Colonic mucosa (tissue), 4 donors: ENCODE data around the gene ARHGEF26. TPM values are rescaled to one million over a fixed set of nuclear protein-coding genes. Genes with fewer than 3 reads are reported as not detected.

Source experiments
- DNase-seq: peaks from one replicate; pipeline ENCODE4 v3.0.0-alpha.2; 2020
- H3K27ac ChIP-seq: fragments of 200-600 bp; one replicate; pipeline ENCODE4 v1.8.0; 2021
- H3K27me3 ChIP-seq: fragments of 200-600 bp; one replicate; pipeline ENCODE4 v1.8.0; 2021
- H3K36me3 ChIP-seq: fragments of 200-600 bp; one replicate; pipeline ENCODE4 v1.8.0; 2021
- H3K4me1 ChIP-seq: fragments of 200-600 bp; one replicate; pipeline ENCODE4 v1.8.0; 2021; ENCODE audit warnings: mild to moderate bottlenecking
- H3K4me3 ChIP-seq: fragments of 200-600 bp; one replicate; pipeline ENCODE4 v1.8.0; 2021
- H3K9ac ChIP-seq, 2 donors: one replicate each; pipeline ENCODE4 v1.7.0; 2013; ENCODE audit warnings: control low read depth in 2 of 2, low read depth in 2 of 2, low read length in 2 of 2
- H3K9me3 ChIP-seq: fragments of 200-600 bp; one replicate; pipeline ENCODE4 v1.8.0; 2021
- CTCF ChIP-seq: fragments of 200-600 bp; IDR thresholded peaks from one replicate; pipeline ENCODE4 v1.8.0; 2022; ENCODE audit warnings: antibody characterized with exemption, mild to moderate bottlenecking
- intact Hi-C: fragments of 100-400 bp; cut with DNase I; formaldehyde crosslinking; loops from one replicate; pipeline ENCODE4 v1.14.1; 2022
- total RNA-seq, 2 donors: library from RNA; stranded (reverse); fragmentation: NEBNext Ultra II Directional in 1 of 2; extraction: Animal tissue kit (Norgen Biotek cat#: 25700) in 1 of 2; gene quantifications; one replicate each; pipeline ENCODE4 v1.2.1, GENCODE V29; 2021
- donor health status: healthy.
- donor health status: DM: no; HTN: no; CAD: no.
- donor health status: DM: no; HTN: no; CAD: no.

ARHGEF26 gene
- total RNA-seq, 2 donors from 2014 or later: 5.2 to 6.6 TPM

GRCh38 chr3:154125378-154126030, 4.3 kb downstream of the ARHGEF26 start:
- DNase-seq: no peak
- Histone ChIP-seq H3K9me3 (no peaks in the 10 kb centered on the region), H3K4me3 (no peak overlapping the region), H3K4me1 (no peaks in the 10 kb centered on the region), H3K27me3 (no peaks in the 10 kb centered on the region), H3K9ac (no peak overlapping the region), H3K36me3 (no peaks in the 10 kb centered on the region), H3K27ac (no peak overlapping the region)
- intact Hi-C loops: loop anchor here (10.0 kb wide), 1 partner anchor 199 kb away; the partner anchor contains the start of gene DHX36
- no peak for TF ChIP-seq CTCF

- Histone ChIP-seq H3K9me3 (no peaks in the 10 kb centered on the region), H3K27me3 (no peaks in the 10 kb centered on the region), H3K4me3 (no peak overlapping the region), H3K9ac (no peak overlapping the region), H3K36me3 (no peaks in the 10 kb centered on the region), H3K4me1 (no peaks in the 10 kb centered on the region), H3K27ac (no peak overlapping the region)
- TF ChIP-seq CTCF: no peak
- no peak for DNase-seq
- intact Hi-C loops: loop anchor here (10.0 kb wide), 1 partner anchor 198 kb away; the partner anchor contains the start of gene DHX36
Measured at GRCh38 chr3:154126651-154127050, 5.5 kb downstream of the ARHGEF26 start.

GRCh38 chr3:154129625-154130024, 8.4 kb downstream of the ARHGEF26 start:
- intact Hi-C loops: loop anchor here (10.0 kb wide), 1 partner anchor 195 kb away; the partner anchor contains the start of gene DHX36
- Histone ChIP-seq H3K4me1 (no peaks in the 10 kb centered on the region), H3K9me3 (no peaks in the 10 kb centered on the region), H3K27ac (no peak overlapping the region), H3K4me3 (no peak overlapping the region), H3K27me3 (no peaks in the 10 kb centered on the region), H3K36me3 (no peaks in the 10 kb centered on the region), H3K9ac (no peak overlapping the region)
- TF ChIP-seq CTCF: no peak
- no peak for DNase-seq

GRCh38 chr3:154130540-154130939, 9.3 kb downstream of the ARHGEF26 start:
- Histone ChIP-seq H3K4me1 (no peaks in the 10 kb centered on the region), H3K9ac (no peak overlapping the region), H3K4me3 (no peak overlapping the region), H3K27me3 (no peaks in the 10 kb centered on the region), H3K27ac (no peak overlapping the region), H3K36me3 (no peaks in the 10 kb centered on the region), H3K9me3 (no peaks in the 10 kb centered on the region)
- no peak for TF ChIP-seq CTCF
- no peak for DNase-seq
- intact Hi-C loops: no loop called here

GRCh38 chr3:154131830-154132229, 10.6 kb downstream of the ARHGEF26 start:
- TF ChIP-seq CTCF: no peak
- Histone ChIP-seq H3K36me3 (no peaks in the 10 kb centered on the region), H3K9me3 (no peaks in the 10 kb centered on the region), H3K9ac (no peak overlapping the region), H3K27ac (no peak overlapping the region), H3K4me1 (no peaks in the 10 kb centered on the region), H3K27me3 (no peaks in the 10 kb centered on the region), H3K4me3 (no peak overlapping the region)
- no peak for DNase-seq
- intact Hi-C loops: no loop called here
